SU-DHL-6 (cell line): ENCODE measurements around the gene BCS1L.

ENCODE experiments used
- H2AFZ ChIP-seq: fragments of 200-600 bp; sonication (generic); 2 replicates; pipeline ENCODE4 v1.6.1; 2014; ENCODE audit warnings: low read depth, mild to moderate bottlenecking, moderate library complexity, mixed read lengths, antibody characterized with exemption, low read length; ENCODE audit not compliant: severe bottlenecking
- H3F3A ChIP-seq: fragments of 200-600 bp; shearing (Covaris generic); 2 replicates; pipeline ENCODE4 v1.6.0; 2016; ENCODE audit warnings: antibody characterized with exemption, mild to moderate bottlenecking; ENCODE audit not compliant: insufficient read depth
- H3K27ac ChIP-seq: fragments of 200-600 bp; sonication (generic); 2 replicates; pipeline ENCODE4 v1.5.1; 2016; ENCODE audit warnings: low read depth, mild to moderate bottlenecking, low read length, moderate library complexity, mixed read lengths
- H3K27me3 ChIP-seq: fragments of 200-600 bp; sonication (generic), shearing (Covaris generic); 2 replicates; pipeline ENCODE4 v1.6.0; 2014; ENCODE audit warnings: mild to moderate bottlenecking, low read length
- H3K36me3 ChIP-seq: fragments of 200-600 bp; sonication (generic); 2 replicates; pipeline ENCODE4 v1.6.1; 2014; ENCODE audit warnings: mild to moderate bottlenecking, low read length, mixed read lengths
- H3K4me2 ChIP-seq: fragments of 300-600, 200-600 bp; shearing (Covaris generic), sonication (generic); 2 replicates; pipeline ENCODE4 v1.6.0; 2014; ENCODE audit warnings: low read length, low read depth, mild to moderate bottlenecking; ENCODE audit not compliant: poor library complexity, severe bottlenecking
- H3K4me3 ChIP-seq: fragments of 200-600 bp; sonication (generic); 2 replicates; pipeline ENCODE4 v1.5.1; 2014; ENCODE audit warnings: antibody characterized with exemption, low read length, mild to moderate bottlenecking, mixed read lengths; ENCODE audit not compliant: insufficient read depth, poor library complexity, severe bottlenecking
- H3K79me2 ChIP-seq: fragments of 200-600 bp; sonication (generic); 2 replicates; pipeline ENCODE4 v1.6.1; 2014; ENCODE audit warnings: mild to moderate bottlenecking, low read length, moderate library complexity; ENCODE audit not compliant: insufficient read depth
- H3K9ac ChIP-seq: fragments of 200-600 bp; sonication (generic); 2 replicates; pipeline ENCODE4 v1.7.0; 2014; ENCODE audit warnings: mild to moderate bottlenecking, low read length
- H3K9me2 ChIP-seq: fragments of 200-600 bp; sonication (generic); replicated peaks from 2 replicates; pipeline ENCODE4 v1.6.1; 2014; ENCODE audit warnings: low read length; ENCODE audit not compliant: insufficient read depth
- H3K9me3 ChIP-seq: fragments of 200-600 bp; sonication (generic); 2 replicates; pipeline ENCODE4 v1.6.1; 2014; ENCODE audit warnings: low read length, mixed read lengths; ENCODE audit not compliant: insufficient read depth
- H4K20me1 ChIP-seq: fragments of 200-600 bp; sonication (generic); 2 replicates; pipeline ENCODE4 v1.6.1; 2014; ENCODE audit warnings: low read depth, mild to moderate bottlenecking, antibody characterized with exemption, low read length, moderate library complexity, mixed read lengths
- EZH2phosphoT487 ChIP-seq: fragments of 200-600 bp; sonication (generic), shearing (Covaris generic); conservative IDR thresholded peaks from 2 replicates; pipeline ENCODE4 v1.6.1; 2018; ENCODE audit warnings: mild to moderate bottlenecking, antibody characterized with exemption, low read length, moderate library complexity, mixed read lengths
- TF ChIP-seq, protein P1 (sequence below): fragments of 200-600 bp; sonication (generic); IDR thresholded peaks from one replicate; pipeline ENCODE4 v1.5.1; 2017; ENCODE audit warnings: antibody characterized with exemption, mild to moderate bottlenecking, low read length, moderate library complexity; ENCODE audit not compliant: insufficient read depth, poor library complexity, severe bottlenecking

BCS1L gene

DNA sequence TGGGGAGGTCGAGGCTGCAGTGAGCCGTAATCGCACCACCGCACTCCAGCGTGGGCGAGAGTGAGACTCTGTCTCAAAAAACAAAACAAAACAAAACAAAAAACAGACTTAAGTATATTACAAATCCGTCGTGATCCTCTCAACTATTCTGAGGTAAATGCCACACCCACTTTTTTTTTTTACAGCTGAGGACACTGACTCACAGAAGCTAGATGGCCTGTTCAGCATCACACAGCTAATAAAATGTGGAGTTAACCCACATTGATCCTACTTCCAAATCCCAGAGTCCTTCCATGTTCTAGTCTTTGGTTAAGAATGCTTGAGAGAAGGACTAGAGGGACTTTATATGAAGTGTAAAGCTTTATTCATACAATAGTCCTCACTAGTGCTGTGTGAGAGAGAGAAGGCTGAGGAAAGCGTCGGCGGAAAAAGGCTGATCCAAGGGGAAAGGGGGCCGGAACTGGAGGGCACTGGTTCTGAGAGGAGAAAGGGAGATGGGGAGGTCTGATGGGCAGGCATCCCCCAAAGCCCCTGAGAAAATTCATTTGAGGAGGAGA is 11.7 kb downstream of the BCS1L start:
- H3F3A ChIP-seq, result no peaks in the 10 kb centered on the region
- H3K4me3 ChIP-seq, result peak overlapping the region; percentile 84
- H4K20me1 ChIP-seq, result no peaks in the 10 kb centered on the region
- H3K27ac ChIP-seq, result peak overlapping the region; percentile 7; the same call in 1 of the 2 replicates
- peak overlapping the region; percentile 95 for H3K4me2 ChIP-seq
- no peaks in the 10 kb centered on the region for H3K9me2 ChIP-seq
- H3K79me2 ChIP-seq, result peaks cover 9% of the 10 kb centered on the region; the same call in 1 of the 2 replicates
- peak overlapping the region; percentile 88 for H2AFZ ChIP-seq
- TF ChIP-seq, protein P1, sequence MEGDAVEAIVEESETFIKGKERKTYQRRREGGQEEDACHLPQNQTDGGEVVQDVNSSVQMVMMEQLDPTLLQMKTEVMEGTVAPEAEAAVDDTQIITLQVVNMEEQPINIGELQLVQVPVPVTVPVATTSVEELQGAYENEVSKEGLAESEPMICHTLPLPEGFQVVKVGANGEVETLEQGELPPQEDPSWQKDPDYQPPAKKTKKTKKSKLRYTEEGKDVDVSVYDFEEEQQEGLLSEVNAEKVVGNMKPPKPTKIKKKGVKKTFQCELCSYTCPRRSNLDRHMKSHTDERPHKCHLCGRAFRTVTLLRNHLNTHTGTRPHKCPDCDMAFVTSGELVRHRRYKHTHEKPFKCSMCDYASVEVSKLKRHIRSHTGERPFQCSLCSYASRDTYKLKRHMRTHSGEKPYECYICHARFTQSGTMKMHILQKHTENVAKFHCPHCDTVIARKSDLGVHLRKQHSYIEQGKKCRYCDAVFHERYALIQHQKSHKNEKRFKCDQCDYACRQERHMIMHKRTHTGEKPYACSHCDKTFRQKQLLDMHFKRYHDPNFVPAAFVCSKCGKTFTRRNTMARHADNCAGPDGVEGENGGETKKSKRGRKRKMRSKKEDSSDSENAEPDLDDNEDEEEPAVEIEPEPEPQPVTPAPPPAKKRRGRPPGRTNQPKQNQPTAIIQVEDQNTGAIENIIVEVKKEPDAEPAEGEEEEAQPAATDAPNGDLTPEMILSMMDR, result no peak
- no peak for TF ChIP-seq EZH2phosphoT487
- no peaks in the 10 kb centered on the region for H3K9me3 ChIP-seq
- peak overlapping the region; percentile 73 for H3K9ac ChIP-seq
- 0 out of 2 replicates have a peak, but pooled peaks cover 3% of the 10 kb centered on the region for H3K36me3 ChIP-seq
- no peaks in the 10 kb centered on the region for H3K27me3 ChIP-seq

DNA sequence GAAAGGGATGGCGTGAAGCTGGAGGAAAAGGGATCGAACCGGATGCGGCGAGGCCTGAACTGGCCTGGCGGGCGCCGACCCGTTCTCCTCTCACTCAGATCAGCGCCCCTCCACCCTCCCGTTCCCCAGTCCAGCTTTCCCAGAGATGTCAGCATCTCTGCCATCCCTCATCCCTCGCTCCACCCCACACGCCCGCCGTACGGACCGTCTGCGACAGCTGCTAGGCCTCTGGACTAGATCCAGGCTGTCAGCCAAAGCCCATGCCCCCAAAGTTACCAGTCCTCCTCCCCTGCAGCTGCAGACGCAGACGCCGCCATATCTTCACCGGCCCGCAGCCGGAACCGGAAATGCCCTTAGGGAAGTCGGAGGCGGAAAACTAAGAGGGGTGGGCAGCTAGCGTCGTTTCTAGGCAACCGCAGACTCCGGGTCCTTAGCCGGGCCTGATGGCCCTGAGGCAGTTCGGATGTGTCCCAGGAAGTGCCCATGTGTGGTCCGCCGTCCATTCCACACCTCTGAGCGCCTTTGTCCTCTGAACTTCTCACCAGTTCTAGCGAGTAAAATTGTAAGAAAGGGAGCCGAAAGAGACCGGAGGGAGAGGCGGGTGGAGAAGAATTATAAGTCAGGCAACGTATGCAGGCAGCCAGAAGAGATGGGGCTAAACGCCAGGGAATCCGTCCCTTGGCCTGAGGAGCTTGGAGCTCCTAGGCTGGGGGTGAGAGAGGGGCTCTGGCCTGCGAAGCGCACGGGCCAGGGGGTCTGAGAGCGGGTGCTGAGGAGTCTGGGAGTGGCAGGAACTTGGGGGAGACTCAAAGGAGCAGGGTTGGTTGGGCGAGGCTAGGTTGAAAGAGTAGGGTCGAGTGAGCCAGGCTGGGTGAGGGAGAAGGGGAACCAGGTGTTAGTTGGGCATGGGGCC is 12.4 kb downstream of the BCS1L start, which contains the start of the genes RNF25 and STK36:
RNF25 (minus strand) TSS at position 349 of the 913 bp plus-strand sequence; CDS start at position 317, 32 bp downstream.
STK36 (plus strand) TSS at position 433 of the 913 bp plus-strand sequence. CDS start 744 bp downstream, outside the sequence.
- Histone ChIP-seq H2AFZ (peak within 1 kb of the TSS; percentile 88), H3K9ac (peak within 1 kb of the TSS; percentile 73), H3K79me2 (peaks cover 9% of the 10 kb centered on the region; the same call in 1 of the 2 replicates), H4K20me1 (no peaks in the 10 kb centered on the region), H3K4me3 (peak within 1 kb of the TSS; percentile 84), H3K27ac (peak within 1 kb of the TSS; percentile 7; the same call in 1 of the 2 replicates), H3K36me3 (no peaks in the 10 kb centered on the region), H3K9me2 (no peaks in the 10 kb centered on the region), H3K27me3 (no peaks in the 10 kb centered on the region), H3K9me3 (no peaks in the 10 kb centered on the region), H3F3A (no peaks in the 10 kb centered on the region), H3K4me2 (peak within 1 kb of the TSS; percentile 95)
- TF ChIP-seq, protein P1, result no peak
- no peak for TF ChIP-seq EZH2phosphoT487

DNA sequence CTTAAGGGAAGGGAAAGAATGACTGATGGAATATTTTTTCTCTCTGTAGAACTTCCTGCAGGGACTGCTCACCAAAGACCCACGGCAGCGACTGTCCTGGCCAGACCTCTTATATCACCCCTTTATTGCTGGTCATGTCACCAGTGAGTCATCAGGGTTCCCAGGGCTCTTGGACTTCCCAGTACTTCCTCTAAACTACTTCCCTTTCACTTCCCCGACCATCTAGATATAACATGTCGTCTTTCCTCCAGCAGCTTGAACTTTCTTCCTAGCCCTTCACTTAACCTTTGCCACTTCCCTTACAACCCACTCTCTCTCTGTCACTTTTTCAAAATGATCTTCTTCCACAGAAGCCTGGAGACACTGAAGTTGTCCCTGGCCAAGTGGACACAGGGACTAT is 19.6 kb downstream of the BCS1L start:
- Histone ChIP-seq H2AFZ (no peak overlapping the region), H3K9me2 (no peaks in the 10 kb centered on the region), H3K9ac (no peak overlapping the region), H3K4me3 (no peak overlapping the region), H3K27me3 (no peaks in the 10 kb centered on the region), H4K20me1 (no peaks in the 10 kb centered on the region), H3F3A (no peaks in the 10 kb centered on the region), H3K9me3 (no peaks in the 10 kb centered on the region), H3K36me3 (no peaks in the 10 kb centered on the region), H3K27ac (no peak overlapping the region), H3K4me2 (no peak overlapping the region), H3K79me2 (no peaks in the 10 kb centered on the region)
- TF ChIP-seq, protein P1, result no peak
- TF ChIP-seq EZH2phosphoT487, result no peak
